Neural cell (in vitro differentiated cells): ENCODE results near the gene DPH5.

ENCODE experiments used
- CTCF ChIP-seq: fragments of 450-650 bp; IDR thresholded peaks from 2 replicates; pipeline ENCODE4 v1.5.1; 2014; ENCODE audit warnings: antibody characterized with exemption, mild to moderate bottlenecking, moderate library complexity; ENCODE audit not compliant: poor library complexity, severe bottlenecking
- EP300 ChIP-seq: fragments of 450-650 bp; conservative IDR thresholded peaks from 2 replicates; pipeline ENCODE4 v1.6.1; 2014; ENCODE audit warnings: antibody characterized with exemption, mild to moderate bottlenecking, moderate library complexity; ENCODE audit not compliant: poor library complexity, severe bottlenecking
- EZH2 ChIP-seq: fragments of 200-600, 300-800 bp; shearing (Covaris generic), sonication (generic); IDR thresholded peaks from 2 replicates; pipeline ENCODE4 v1.6.1; 2014; ENCODE audit warnings: antibody characterized with exemption, low read length, borderline replicate concordance, mild to moderate bottlenecking; ENCODE audit not compliant: insufficient read depth, poor library complexity, severe bottlenecking
- POLR2AphosphoS5 ChIP-seq: IDR thresholded peaks from 2 replicates; pipeline ENCODE4 v1.6.1; 2012

GRCh38 chr1:100969327-100969726 is 56.3 kb downstream of the DPH5 start:
- TF ChIP-seq CTCF = no peak
- TF ChIP-seq EZH2 = no peak
- TF ChIP-seq POLR2AphosphoS5 = no peak
- no peak for TF ChIP-seq EP300
